Stimulated activated CD4-positive, alpha-beta T cell treated with anti-CD3 and anti-CD28 coated beads, Interleukin-15, amount 100 ng/mL, for 1 hour (primary cell): Measurements from ENCODE around the gene GTPBP2.
"Not testable (repeated sequence)": the region's sequence is repeated elsewhere in the genome, so short reads cannot be mapped to it uniquely, and the experiment has no call there.

Experiments used
- DNase-seq, 2 donors: peaks; one replicate each; pipeline ENCODE4 v3.0.0-alpha.2; 2020; ENCODE audit warnings: low read depth in 1 of 2, low spot score in 1 of 2

Gene GTPBP2

GRCh38 chr6:43658161-43658560 lies 29.1 kb upstream of the GTPBP2 start:
- DNase-seq, result no peak

- no peak for DNase-seq
These were observed 28.2 kb upstream of the GTPBP2 start for GRCh38 chr6:43657221-43657802.

GRCh38 chr6:43652822-43653221 lies 23.8 kb upstream of the GTPBP2 start:
- not testable (repeated sequence) for DNase-seq

- DNase-seq, result no peak
These were observed 19.2 kb upstream of the GTPBP2 start for GRCh38 chr6:43648248-43648647.

- DNase-seq, result no peak
These were observed 18.5 kb upstream of the GTPBP2 start for GRCh38 chr6:43647613-43648012.

- DNase-seq, result no peak
These were observed 16.5 kb upstream of the GTPBP2 start for GRCh38 chr6:43645613-43645964.

- peak in 1 of 2 donors; percentile 47 for DNase-seq
These were observed 16.0 kb upstream of the GTPBP2 start, which contains the start of gene RSPH9 for GRCh38 chr6:43644940-43645612. RSPH9 (plus strand) TSS chr6:43645036; CDS start chr6:43645099, 63 bp downstream.

- no peak for DNase-seq
These were observed 11.1 kb upstream of the GTPBP2 start for GRCh38 chr6:43639984-43640800.

- DNase-seq, result no peak
These were observed 7.2 kb upstream of the GTPBP2 start for GRCh38 chr6:43636308-43636659.

- DNase-seq, result peak; percentile 78 to 81
These were observed 6.6 kb upstream of the GTPBP2 start, which contains the start of gene MAD2L1BP for GRCh38 chr6:43635387-43636307. MAD2L1BP (plus strand) TSS chr6:43635840; CDS start chr6:43635876, 36 bp downstream.

GRCh38 chr6:43634702-43635303 lies 5.7 kb upstream of the GTPBP2 start:
- DNase-seq, result no peak

GRCh38 chr6:43633002-43633401 lies 3.9 kb upstream of the GTPBP2 start:
- DNase-seq, result not testable (repeated sequence)

GRCh38 chr6:43630980-43631619 lies 2.0 kb upstream of the GTPBP2 start:
- DNase-seq, result no peak

GRCh38 chr6:43629505-43630300 lies 639 bp upstream of the GTPBP2 start:
- peak; percentile 68 to 71 for DNase-seq

GRCh38 chr6:43628393-43629103 lies 516 bp downstream of the GTPBP2 start:
- DNase-seq, result peak in 1 of 2 donors; percentile 12

- DNase-seq, result no peak
These were observed 1.8 kb downstream of the GTPBP2 start for GRCh38 chr6:43627008-43627825.

GRCh38 chr6:43625393-43625992 lies 3.6 kb downstream of the GTPBP2 start:
- no peak for DNase-seq
